IMR-90 (cell line): ENCODE data around the gene LPCAT2.

Experiments used
- BHLHE40 ChIP-seq: fragments of 150-350 bp; IDR thresholded peaks from 2 replicates; pipeline ENCODE4 v1.6.1; 2016; ENCODE audit warnings: mild to moderate bottlenecking, low read depth, low read length
- CEBPB ChIP-seq: IDR thresholded peaks from 2 replicates; pipeline ENCODE4 v1.6.1; 2012; ENCODE audit warnings: low read depth, low read length, improper control_type of control experiment
- CHD1 ChIP-seq: IDR thresholded peaks from 2 replicates; pipeline ENCODE4 v1.6.1; 2012; ENCODE audit warnings: low read depth, low read length, improper control_type of control experiment
- FOS ChIP-seq: fragments of 150-350 bp; IDR thresholded peaks from 2 replicates; pipeline ENCODE4 v1.6.1; 2016; ENCODE audit warnings: low read depth, low read length
- MAFK ChIP-seq: IDR thresholded peaks from 2 replicates; pipeline ENCODE4 v1.6.1; 2012; ENCODE audit warnings: low read depth, low read length, improper control_type of control experiment
- MAZ ChIP-seq: IDR thresholded peaks from 2 replicates; pipeline ENCODE4 v1.6.1; 2012; ENCODE audit warnings: low read depth, mild to moderate bottlenecking, low read length, improper control_type of control experiment, moderate library complexity, borderline replicate concordance
- MXI1 ChIP-seq: IDR thresholded peaks from 2 replicates; pipeline ENCODE4 v1.6.1; 2012; ENCODE audit warnings: low read depth, mild to moderate bottlenecking, low read length, moderate library complexity, borderline replicate concordance
- POLR2A ChIP-seq: IDR thresholded peaks from 2 replicates; pipeline ENCODE4 v1.6.1; 2012; ENCODE audit warnings: mild to moderate bottlenecking, low read depth, low read length
- RAD21 ChIP-seq: IDR thresholded peaks from 2 replicates; pipeline ENCODE4 v1.6.1; 2012; ENCODE audit warnings: low read length, improper control_type of control experiment
- RCOR1 ChIP-seq: IDR thresholded peaks from 2 replicates; pipeline ENCODE4 v1.6.1; 2012; ENCODE audit warnings: mild to moderate bottlenecking, low read length, improper control_type of control experiment; ENCODE audit not compliant: insufficient replicate concordance
- RFX5 ChIP-seq: IDR thresholded peaks from 2 replicates; pipeline ENCODE4 v1.8.0; 2012; ENCODE audit warnings: low read depth, mild to moderate bottlenecking, low read length, moderate library complexity
- SMC3 ChIP-seq: fragments of 150-350 bp; IDR thresholded peaks from 2 replicates; pipeline ENCODE4 v1.6.1; 2016; ENCODE audit warnings: low read depth, mild to moderate bottlenecking, antibody characterized with exemption, low read length, moderate library complexity
- USF2 ChIP-seq: fragments of 150-350 bp; IDR thresholded peaks from 2 replicates; pipeline ENCODE4 v1.6.1; 2017; ENCODE audit warnings: mild to moderate bottlenecking, antibody characterized with exemption, low read length, low read depth
- TF ChIP-seq, protein P1 (sequence below): conservative IDR thresholded peaks from 2 replicates; pipeline ENCODE4 v1.5.1; 2012; ENCODE audit warnings: mild to moderate bottlenecking, low read depth, low read length, improper control_type of control experiment

GRCh38 chr16:55488306-55488705 lies 20.6 kb upstream of the LPCAT2 start:
- TF ChIP-seq, protein P1, sequence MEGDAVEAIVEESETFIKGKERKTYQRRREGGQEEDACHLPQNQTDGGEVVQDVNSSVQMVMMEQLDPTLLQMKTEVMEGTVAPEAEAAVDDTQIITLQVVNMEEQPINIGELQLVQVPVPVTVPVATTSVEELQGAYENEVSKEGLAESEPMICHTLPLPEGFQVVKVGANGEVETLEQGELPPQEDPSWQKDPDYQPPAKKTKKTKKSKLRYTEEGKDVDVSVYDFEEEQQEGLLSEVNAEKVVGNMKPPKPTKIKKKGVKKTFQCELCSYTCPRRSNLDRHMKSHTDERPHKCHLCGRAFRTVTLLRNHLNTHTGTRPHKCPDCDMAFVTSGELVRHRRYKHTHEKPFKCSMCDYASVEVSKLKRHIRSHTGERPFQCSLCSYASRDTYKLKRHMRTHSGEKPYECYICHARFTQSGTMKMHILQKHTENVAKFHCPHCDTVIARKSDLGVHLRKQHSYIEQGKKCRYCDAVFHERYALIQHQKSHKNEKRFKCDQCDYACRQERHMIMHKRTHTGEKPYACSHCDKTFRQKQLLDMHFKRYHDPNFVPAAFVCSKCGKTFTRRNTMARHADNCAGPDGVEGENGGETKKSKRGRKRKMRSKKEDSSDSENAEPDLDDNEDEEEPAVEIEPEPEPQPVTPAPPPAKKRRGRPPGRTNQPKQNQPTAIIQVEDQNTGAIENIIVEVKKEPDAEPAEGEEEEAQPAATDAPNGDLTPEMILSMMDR, result no peak
- TF ChIP-seq POLR2A (no peak), RAD21 (no peak), MXI1 (no peak), BHLHE40 (no peak), RFX5 (no peak), MAZ (no peak), MAFK (no peak), FOS (no peak), SMC3 (no peak), RCOR1 (no peak), CHD1 (no peak), CEBPB (no peak), USF2 (no peak)
